Astrocyte (in vitro differentiated cells and primary cell): ENCODE measurements around the gene PDK3. TPM values are rescaled to one million over a fixed set of nuclear protein-coding genes. Genes with fewer than 3 reads are reported as not detected.

Experiments used
- DNase-seq: peaks from one replicate; pipeline ENCODE4 v3.0.0-alpha.2; 2010; ENCODE audit warnings: low read depth
- FAIRE-seq: peaks from 2 replicates; lab custom pipeline; 2011; peaks lifted over from hg19 to GRCh38; lab: Jason Lieb, UNC
- H2AFZ ChIP-seq: 2 replicates; pipeline ENCODE4 v1.6.0; 2012; ENCODE audit warnings: low read depth, low read length, inconsistent platforms
- H3K27ac ChIP-seq: 2 replicates; pipeline ENCODE4 v1.5.1; 2011; ENCODE audit warnings: low read depth, low read length, inconsistent platforms
- H3K27me3 ChIP-seq: 2 replicates; pipeline ENCODE4 v1.6.0; 2011; ENCODE audit warnings: low read length, inconsistent platforms; ENCODE audit not compliant: insufficient read depth
- H3K36me3 ChIP-seq: 2 replicates; pipeline ENCODE4 v1.5.1; 2011; ENCODE audit warnings: low read length, inconsistent platforms; ENCODE audit not compliant: insufficient read depth
- H3K4me1 ChIP-seq: 2 replicates; pipeline ENCODE4 v1.5.1; 2011; ENCODE audit warnings: low read length, inconsistent platforms; ENCODE audit not compliant: insufficient read depth
- H3K4me2 ChIP-seq: 2 replicates; pipeline ENCODE4 v1.6.0; 2012; ENCODE audit warnings: low read length, inconsistent platforms
- H3K4me3 ChIP-seq: 2 replicates; pipeline ENCODE4 v1.5.1; 2011; ENCODE audit warnings: low read depth, mild to moderate bottlenecking, low read length, inconsistent platforms; ENCODE audit not compliant: insufficient read depth
- H3K79me2 ChIP-seq: 2 replicates; pipeline ENCODE4 v1.6.0; 2012; ENCODE audit warnings: mild to moderate bottlenecking, low read length, inconsistent platforms; ENCODE audit not compliant: insufficient read depth
- H3K9ac ChIP-seq: 2 replicates; pipeline ENCODE4 v1.6.0; 2012; ENCODE audit warnings: mild to moderate bottlenecking, low read length, inconsistent platforms
- H3K9me3 ChIP-seq: 2 replicates; pipeline ENCODE4 v1.5.1; 2012; ENCODE audit warnings: low read depth, mild to moderate bottlenecking, low read length, inconsistent platforms; ENCODE audit not compliant: insufficient read depth
- H4K20me1 ChIP-seq: 2 replicates; pipeline ENCODE4 v1.6.0; 2012; ENCODE audit warnings: low read length, inconsistent platforms; ENCODE audit not compliant: insufficient read depth
- H3K27ac Mint-ChIP-seq: one replicate; pipeline ENCODE4 v1.8.0; 2021; ENCODE audit warnings: mild to moderate bottlenecking, mixed read lengths; ENCODE audit not compliant: unreplicated experiment
- H3K27me3 Mint-ChIP-seq: one replicate; pipeline ENCODE4 v1.8.0; 2021; ENCODE audit warnings: low read depth, mixed read lengths; ENCODE audit not compliant: unreplicated experiment
- H3K36me3 Mint-ChIP-seq: one replicate; pipeline ENCODE4 v1.8.0; 2021; ENCODE audit warnings: low read depth, mixed read lengths; ENCODE audit not compliant: unreplicated experiment
- H3K4me1 Mint-ChIP-seq: one replicate; pipeline ENCODE4 v1.8.0; 2021; ENCODE audit warnings: low read depth, mixed read lengths; ENCODE audit not compliant: unreplicated experiment
- H3K4me3 Mint-ChIP-seq: one replicate; pipeline ENCODE4 v1.8.0; 2021; ENCODE audit warnings: mild to moderate bottlenecking, moderate library complexity, mixed read lengths; ENCODE audit not compliant: unreplicated experiment
- H3K9me3 Mint-ChIP-seq: one replicate; pipeline ENCODE4 v1.8.0; 2021; ENCODE audit warnings: mild to moderate bottlenecking, mixed read lengths; ENCODE audit not compliant: unreplicated experiment
- CTCF ChIP-seq: IDR thresholded peaks from 2 replicates; pipeline ENCODE4 v1.5.1; 2011; ENCODE audit warnings: low read depth, mild to moderate bottlenecking, inconsistent platforms, low read length, moderate library complexity; ENCODE audit not compliant: insufficient read depth
- EZH2 ChIP-seq: IDR thresholded peaks from 2 replicates; pipeline ENCODE4 v1.6.1; 2012; ENCODE audit warnings: mild to moderate bottlenecking, low read length, inconsistent platforms; ENCODE audit not compliant: insufficient read depth
- total RNA-seq: library from RNA; stranded (reverse); gene quantifications from 2 replicates; pipeline ENCODE4 v1.2.1, GENCODE V29; 2021

The PDK3 gene
- total RNA-seq, 1 donor from 2014 or later, result 4.6 TPM

- DNase-seq, result no peak
- Mint-ChIP-seq H3K4me1 (no peaks in the 10 kb centered on the region), H3K4me3 (no peak overlapping the region), H3K27ac (no peak overlapping the region), H3K36me3 (no peaks in the 10 kb centered on the region), H3K9me3 (no peaks in the 10 kb centered on the region), H3K27me3 (no peaks in the 10 kb centered on the region)
- TF ChIP-seq CTCF, result no peak
- no peak for TF ChIP-seq EZH2
- H3K79me2 ChIP-seq, result no peaks in the 10 kb centered on the region
- no peak overlapping the region for H3K27ac ChIP-seq
- H3K9ac ChIP-seq, result no peak overlapping the region
- H3K4me1 ChIP-seq, result no peaks in the 10 kb centered on the region
- H3K4me2 ChIP-seq, result no peak overlapping the region
- no peaks in the 10 kb centered on the region for H3K27me3 ChIP-seq
- no peaks in the 10 kb centered on the region for H4K20me1 ChIP-seq
- no peaks in the 10 kb centered on the region for H3K9me3 ChIP-seq
- FAIRE-seq, result no peak
- no peak overlapping the region for H3K4me3 ChIP-seq
- H2AFZ ChIP-seq, result no peak overlapping the region
- no peaks in the 10 kb centered on the region for H3K36me3 ChIP-seq
Observed at GRCh38 chrX:24487571-24487970, 22.5 kb downstream of the PDK3 start.

GRCh38 chrX:24491741-24492140, 26.7 kb downstream of the PDK3 start:
- FAIRE-seq, result no peak

More at GRCh38 chrX:24491741-24492140, 26.7 kb downstream of the PDK3 start:
- TF ChIP-seq CTCF (no peak), EZH2 (no peak)
- Histone ChIP-seq H3K79me2 (no peaks in the 10 kb centered on the region), H3K4me2 (no peak overlapping the region), H3K4me3 (no peak overlapping the region), H3K9me3 (no peaks in the 10 kb centered on the region), H3K4me1 (peaks cover 3% of the 10 kb centered on the region), H3K27me3 (no peaks in the 10 kb centered on the region), H3K9ac (no peak overlapping the region), H3K27ac (no peak overlapping the region), H4K20me1 (no peaks in the 10 kb centered on the region), H3K36me3 (no peaks in the 10 kb centered on the region), H2AFZ (no peak overlapping the region)
- Mint-ChIP-seq H3K4me3 (no peak overlapping the region), H3K4me1 (peaks cover 7% of the 10 kb centered on the region), H3K36me3 (no peaks in the 10 kb centered on the region), H3K9me3 (no peaks in the 10 kb centered on the region), H3K27ac (no peak overlapping the region), H3K27me3 (no peaks in the 10 kb centered on the region)
- no peak for DNase-seq
